Measurements from ENCODE around the gene MYDGF. TPM values are rescaled to one million over a fixed set of nuclear protein-coding genes. Genes with fewer than 3 reads are reported as not detected.

MYDGF gene
- total and polyA plus RNA-seq, 4 donors: 85.1 to 222 (median 144) TPM

- Histone ChIP-seq H3K9me3 (ENCODE audit: control insufficient read depth in 4 of 4, low read length in 3 of 4) (no peaks in the 10 kb centered on the region), H3K36me3 (ENCODE audit: control insufficient read depth in 4 of 4, insufficient read depth in 3 of 4, low read depth in 1 of 4, low read length in 3 of 4) (peaks cover 9 to 43% (median 30%) of the 10 kb centered on the region in 4 donors), H3K4me3 (ENCODE audit: low read depth in 1 of 3, low read length in 3 of 3) (no peak overlapping the region), H3K9ac (ENCODE audit: low read depth in 1 of 2, low read length in 2 of 2) (no peak overlapping the region), H3K27me3 (ENCODE audit: control insufficient read depth in 4 of 4, insufficient read depth in 4 of 4, low read length in 3 of 4) (no peaks in the 10 kb centered on the region), H3K4me1 (ENCODE audit: control insufficient read depth in 4 of 4, insufficient read depth in 4 of 4, low read length in 3 of 4) (peaks cover 4 to 25% (median 17%) of the 10 kb centered on the region in 4 donors), H3K27ac (ENCODE audit: low read depth in 1 of 2, low read length in 2 of 2) (no peak overlapping the region)
- no peak for DNase-seq (ENCODE audit: low spot score)
- TF ChIP-seq, protein P1, sequence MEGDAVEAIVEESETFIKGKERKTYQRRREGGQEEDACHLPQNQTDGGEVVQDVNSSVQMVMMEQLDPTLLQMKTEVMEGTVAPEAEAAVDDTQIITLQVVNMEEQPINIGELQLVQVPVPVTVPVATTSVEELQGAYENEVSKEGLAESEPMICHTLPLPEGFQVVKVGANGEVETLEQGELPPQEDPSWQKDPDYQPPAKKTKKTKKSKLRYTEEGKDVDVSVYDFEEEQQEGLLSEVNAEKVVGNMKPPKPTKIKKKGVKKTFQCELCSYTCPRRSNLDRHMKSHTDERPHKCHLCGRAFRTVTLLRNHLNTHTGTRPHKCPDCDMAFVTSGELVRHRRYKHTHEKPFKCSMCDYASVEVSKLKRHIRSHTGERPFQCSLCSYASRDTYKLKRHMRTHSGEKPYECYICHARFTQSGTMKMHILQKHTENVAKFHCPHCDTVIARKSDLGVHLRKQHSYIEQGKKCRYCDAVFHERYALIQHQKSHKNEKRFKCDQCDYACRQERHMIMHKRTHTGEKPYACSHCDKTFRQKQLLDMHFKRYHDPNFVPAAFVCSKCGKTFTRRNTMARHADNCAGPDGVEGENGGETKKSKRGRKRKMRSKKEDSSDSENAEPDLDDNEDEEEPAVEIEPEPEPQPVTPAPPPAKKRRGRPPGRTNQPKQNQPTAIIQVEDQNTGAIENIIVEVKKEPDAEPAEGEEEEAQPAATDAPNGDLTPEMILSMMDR (IDR thresholded peaks at IDR 0.05; ENCODE audit: low read depth, low read length, missing input control): no peak
- no peak for TF ChIP-seq SP1 (IDR thresholded peaks at IDR 0.05)
- no peak for TF ChIP-seq FOXA2 (IDR thresholded peaks at IDR 0.05)
- no peak for TF ChIP-seq TAF1 (conservative IDR thresholded peaks at IDR 0.05)
- TF ChIP-seq ZBTB33 (IDR thresholded peaks at IDR 0.05): no peak
- TF ChIP-seq HNF4A (conservative IDR thresholded peaks at IDR 0.05): no peak
- no peak for TF ChIP-seq EGR1 (IDR thresholded peaks at IDR 0.05; ENCODE audit: low read depth in 2 of 2)
- no peak for TF ChIP-seq HNF4G (IDR thresholded peaks at IDR 0.05)
- no peak for TF ChIP-seq NR2F2 (IDR thresholded peaks at IDR 0.05)
- TF ChIP-seq ATF3 (IDR thresholded peaks at IDR 0.05): no peak
- no peak for TF ChIP-seq FOXA1 (IDR thresholded peaks at IDR 0.05)
- TF ChIP-seq JUND (IDR thresholded peaks at IDR 0.05): no peak
- TF ChIP-seq YY1 (IDR thresholded peaks at IDR 0.05): no peak
- no peak for TF ChIP-seq RXRA (IDR thresholded peaks at IDR 0.05)
- 94% methylated on average over 12 of the region's 12 CpGs for WGBS
These were observed 5.5 kb downstream of the MYDGF start for GRCh38 chr19:4664642-4665041.

- H3K4me3 ChIP-seq (ENCODE audit: low read depth in 1 of 3, low read length in 3 of 3): no peak overlapping the region
- no peak overlapping the region for H3K27ac ChIP-seq (ENCODE audit: low read depth in 1 of 2, low read length in 2 of 2)
- no peak overlapping the region for H3K9ac ChIP-seq (ENCODE audit: low read depth in 1 of 2, low read length in 2 of 2)
- TF ChIP-seq FOXA1 (IDR thresholded peaks at IDR 0.05) (no peak), NR2F2 (IDR thresholded peaks at IDR 0.05) (no peak), ATF3 (IDR thresholded peaks at IDR 0.05) (no peak), GABPA (IDR thresholded peaks at IDR 0.05 in 1 of 2, conservative IDR thresholded peaks at IDR 0.05 in 1 of 2) (no peak), ZBTB33 (IDR thresholded peaks at IDR 0.05) (no peak), MAX (IDR thresholded peaks at IDR 0.05) (no peak), JUND (IDR thresholded peaks at IDR 0.05) (no peak), TAF1 (conservative IDR thresholded peaks at IDR 0.05) (no peak), SP1 (IDR thresholded peaks at IDR 0.05) (no peak), RAD21 (IDR thresholded peaks at IDR 0.05) (no peak), YY1 (IDR thresholded peaks at IDR 0.05) (no peak), HNF4G (IDR thresholded peaks at IDR 0.05) (no peak), HNF4A (conservative IDR thresholded peaks at IDR 0.05) (no peak)
- TF ChIP-seq, protein P2, sequence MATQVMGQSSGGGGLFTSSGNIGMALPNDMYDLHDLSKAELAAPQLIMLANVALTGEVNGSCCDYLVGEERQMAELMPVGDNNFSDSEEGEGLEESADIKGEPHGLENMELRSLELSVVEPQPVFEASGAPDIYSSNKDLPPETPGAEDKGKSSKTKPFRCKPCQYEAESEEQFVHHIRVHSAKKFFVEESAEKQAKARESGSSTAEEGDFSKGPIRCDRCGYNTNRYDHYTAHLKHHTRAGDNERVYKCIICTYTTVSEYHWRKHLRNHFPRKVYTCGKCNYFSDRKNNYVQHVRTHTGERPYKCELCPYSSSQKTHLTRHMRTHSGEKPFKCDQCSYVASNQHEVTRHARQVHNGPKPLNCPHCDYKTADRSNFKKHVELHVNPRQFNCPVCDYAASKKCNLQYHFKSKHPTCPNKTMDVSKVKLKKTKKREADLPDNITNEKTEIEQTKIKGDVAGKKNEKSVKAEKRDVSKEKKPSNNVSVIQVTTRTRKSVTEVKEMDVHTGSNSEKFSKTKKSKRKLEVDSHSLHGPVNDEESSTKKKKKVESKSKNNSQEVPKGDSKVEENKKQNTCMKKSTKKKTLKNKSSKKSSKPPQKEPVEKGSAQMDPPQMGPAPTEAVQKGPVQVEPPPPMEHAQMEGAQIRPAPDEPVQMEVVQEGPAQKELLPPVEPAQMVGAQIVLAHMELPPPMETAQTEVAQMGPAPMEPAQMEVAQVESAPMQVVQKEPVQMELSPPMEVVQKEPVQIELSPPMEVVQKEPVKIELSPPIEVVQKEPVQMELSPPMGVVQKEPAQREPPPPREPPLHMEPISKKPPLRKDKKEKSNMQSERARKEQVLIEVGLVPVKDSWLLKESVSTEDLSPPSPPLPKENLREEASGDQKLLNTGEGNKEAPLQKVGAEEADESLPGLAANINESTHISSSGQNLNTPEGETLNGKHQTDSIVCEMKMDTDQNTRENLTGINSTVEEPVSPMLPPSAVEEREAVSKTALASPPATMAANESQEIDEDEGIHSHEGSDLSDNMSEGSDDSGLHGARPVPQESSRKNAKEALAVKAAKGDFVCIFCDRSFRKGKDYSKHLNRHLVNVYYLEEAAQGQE (IDR thresholded peaks at IDR 0.05): no peak
- TF ChIP-seq, protein P1 (IDR thresholded peaks at IDR 0.05; ENCODE audit: low read depth, low read length, missing input control): no peak
- H3K36me3 ChIP-seq (ENCODE audit: control insufficient read depth in 4 of 4, insufficient read depth in 3 of 4, low read depth in 1 of 4, low read length in 3 of 4): peaks cover 14 to 47% (median 35%) of the 10 kb centered on the region in 4 donors
- no peak for DNase-seq (ENCODE audit: low spot score)
- no peaks in the 10 kb centered on the region for H3K9me3 ChIP-seq (ENCODE audit: control insufficient read depth in 4 of 4, low read length in 3 of 4)
- 90% methylated on average over 6 of the region's 6 CpGs for WGBS
- no peaks in the 10 kb centered on the region for H3K27me3 ChIP-seq (ENCODE audit: control insufficient read depth in 4 of 4, insufficient read depth in 4 of 4, low read length in 3 of 4)
- H3K4me1 ChIP-seq (ENCODE audit: control insufficient read depth in 4 of 4, insufficient read depth in 4 of 4, low read length in 3 of 4): peaks cover 0 to 10% (median 4%) of the 10 kb centered on the region in 4 donors
These were observed 7.3 kb downstream of the MYDGF start for GRCh38 chr19:4662812-4663211.

Data from liver (tissue), 9 donors.